ENCODE measurements around the gene C1QTNF9B. TPM values are rescaled to one million over a fixed set of nuclear protein-coding genes. Genes with fewer than 3 reads are reported as not detected.

Gene C1QTNF9B
- total and polyA plus RNA-seq, 2 donors (not counting 1 experiment from before 2014, with no cell fraction given): not detected

GRCh38 chr13:23843436-23843835, 53.9 kb downstream of the C1QTNF9B start:
- no peaks in the 10 kb centered on the region for H3K27me3 Mint-ChIP-seq
- peaks cover 1 to 4% of the 10 kb centered on the region in 2 experiments for H3K36me3 ChIP-seq (replicated peaks in 1 of 2; ENCODE audit: control extremely low read depth in 1 of 2, control insufficient read depth in 1 of 2, extremely low read depth in 1 of 2, insufficient read depth in 2 of 2, low read length in 1 of 2)

GRCh38 chr13:23842406-23842805, 54.9 kb downstream of the C1QTNF9B start:
- Histone ChIP-seq H3K9me3 (ENCODE audit: control extremely low read depth in 1 of 3, control insufficient read depth in 2 of 3, insufficient read depth in 1 of 3, low read length in 2 of 3) (no peaks in the 10 kb centered on the region), H3K4me1 (ENCODE audit: control insufficient read depth in 2 of 2, insufficient read depth in 2 of 2, low read length in 2 of 2) (peaks cover 26 to 28% of the 10 kb centered on the region in 2 donors), H4K20me1 (ENCODE audit: control insufficient read depth, insufficient read depth, low read length, poor library complexity, severe bottlenecking) (no peaks in the 10 kb centered on the region), H3K79me2 (ENCODE audit: control insufficient read depth, insufficient read depth, low read length) (no peaks in the 10 kb centered on the region), H3K27ac (ENCODE audit: low read length in 2 of 2) (no peak overlapping the region), H3K36me3 (replicated peaks in 1 of 2; ENCODE audit: control extremely low read depth in 1 of 2, control insufficient read depth in 1 of 2, extremely low read depth in 1 of 2, insufficient read depth in 2 of 2, low read length in 1 of 2) (peaks cover 2 to 4% of the 10 kb centered on the region in 2 experiments), H2AFZ (ENCODE audit: insufficient read depth, low read depth, low read length, poor library complexity, severe bottlenecking) (no peak overlapping the region), H3K27me3 (replicated peaks in 1 of 4; ENCODE audit: control extremely low read depth in 1 of 4, control insufficient read depth in 3 of 4, insufficient read depth in 4 of 4, low read length in 3 of 4) (no peaks in the 10 kb centered on the region), H3K9ac (ENCODE audit: low read length) (no peak overlapping the region), H3K4me2 (replicated peaks; ENCODE audit: low read depth, low read length, poor library complexity, severe bottlenecking) (no peak overlapping the region), H3K4me3 (ENCODE audit: control extremely low read depth in 1 of 5, extremely low read depth in 1 of 5, insufficient read depth in 1 of 5, low read depth in 2 of 5, low read length in 4 of 5) (no peak overlapping the region)
- ATAC-seq (ENCODE audit: low read depth) (no peak), DNase-seq (no peak)
- 88% methylated on average over 8 of the region's 8 CpGs for WGBS (ENCODE audit: insufficient coverage)
- Mint-ChIP-seq H3K27ac (no peak overlapping the region), H3K4me3 (no peak overlapping the region), H3K27me3 (no peaks in the 10 kb centered on the region), H3K4me1 (peaks cover 32% of the 10 kb centered on the region), H3K9me3 (ENCODE audit: insufficient read depth) (no peaks in the 10 kb centered on the region)
- intact Hi-C loops (cut with micrococcal nuclease): no loop called here
- ChIA-PET POLR2A (no interaction called here), CTCF (no interaction called here)
- TF ChIP-seq CTCF (IDR thresholded peaks at IDR 0.05) (no peak), EZH2 (IDR thresholded peaks at IDR 0.05; ENCODE audit: borderline replicate concordance, insufficient read depth, low read depth, low read length, poor library complexity, severe bottlenecking) (no peak)

More at GRCh38 chr13:23843436-23843835, 53.9 kb downstream of the C1QTNF9B start:
- H3K4me1 Mint-ChIP-seq: peaks cover 43% of the 10 kb centered on the region
- WGBS (ENCODE audit: insufficient coverage): 100% methylated on average over 1 of the region's 1 CpG
- no peak overlapping the region for H3K4me3 Mint-ChIP-seq
- H3K79me2 ChIP-seq (ENCODE audit: control insufficient read depth, insufficient read depth, low read length): no peaks in the 10 kb centered on the region
- no peak for DNase-seq
- H3K9ac ChIP-seq (ENCODE audit: low read length): no peak overlapping the region
- ChIA-PET CTCF (no interaction called here), POLR2A (interaction anchor here (0.6 kb wide), 1 partner anchor 105 kb away, joined by 7 read pairs; no protein-coding TSS in a partner anchor)
- no peak overlapping the region for H3K27ac ChIP-seq (ENCODE audit: low read length in 2 of 2)
- no peak for ATAC-seq (ENCODE audit: low read depth)
- no peak overlapping the region for H2AFZ ChIP-seq (ENCODE audit: insufficient read depth, low read depth, low read length, poor library complexity, severe bottlenecking)
- no peak for TF ChIP-seq EZH2 (IDR thresholded peaks at IDR 0.05; ENCODE audit: borderline replicate concordance, insufficient read depth, low read depth, low read length, poor library complexity, severe bottlenecking)
- no peak for TF ChIP-seq CTCF (IDR thresholded peaks at IDR 0.05)
- no peaks in the 10 kb centered on the region for H3K27me3 ChIP-seq (replicated peaks in 1 of 4; ENCODE audit: control extremely low read depth in 1 of 4, control insufficient read depth in 3 of 4, insufficient read depth in 4 of 4, low read length in 3 of 4)
- no peak overlapping the region for H3K4me3 ChIP-seq (ENCODE audit: control extremely low read depth in 1 of 5, extremely low read depth in 1 of 5, insufficient read depth in 1 of 5, low read depth in 2 of 5, low read length in 4 of 5)
- intact Hi-C loops (cut with micrococcal nuclease): no loop called here
- H3K4me1 ChIP-seq (ENCODE audit: control insufficient read depth in 2 of 2, insufficient read depth in 2 of 2, low read length in 2 of 2): peaks cover 36 to 38% of the 10 kb centered on the region in 2 donors
- no peak overlapping the region for H3K27ac Mint-ChIP-seq
- no peaks in the 10 kb centered on the region for H3K9me3 ChIP-seq (ENCODE audit: control extremely low read depth in 1 of 3, control insufficient read depth in 2 of 3, insufficient read depth in 1 of 3, low read length in 2 of 3)
- peaks cover 3% of the 10 kb centered on the region for H4K20me1 ChIP-seq (ENCODE audit: control insufficient read depth, insufficient read depth, low read length, poor library complexity, severe bottlenecking)
- no peak overlapping the region for H3K4me2 ChIP-seq (replicated peaks; ENCODE audit: low read depth, low read length, poor library complexity, severe bottlenecking)
- H3K9me3 Mint-ChIP-seq (ENCODE audit: insufficient read depth): no peaks in the 10 kb centered on the region

Other genes with a start within 250 kb of the C1QTNF9B start
- 15.7 and 16.9 TPM in 2 replicates for gene MIPEP, start 8.1 kb downstream of the C1QTNF9B start, total RNA-seq
- gene MIPEP, start 8.1 kb downstream of the C1QTNF9B start, polyA plus RNA-seq: 6.1 and 6.2 TPM in 2 replicates